ENCODE data around the gene PAGR1.
A peak's percentile ranks its signal among the peaks of the same experiment; 100 is the strongest.

DNA sequence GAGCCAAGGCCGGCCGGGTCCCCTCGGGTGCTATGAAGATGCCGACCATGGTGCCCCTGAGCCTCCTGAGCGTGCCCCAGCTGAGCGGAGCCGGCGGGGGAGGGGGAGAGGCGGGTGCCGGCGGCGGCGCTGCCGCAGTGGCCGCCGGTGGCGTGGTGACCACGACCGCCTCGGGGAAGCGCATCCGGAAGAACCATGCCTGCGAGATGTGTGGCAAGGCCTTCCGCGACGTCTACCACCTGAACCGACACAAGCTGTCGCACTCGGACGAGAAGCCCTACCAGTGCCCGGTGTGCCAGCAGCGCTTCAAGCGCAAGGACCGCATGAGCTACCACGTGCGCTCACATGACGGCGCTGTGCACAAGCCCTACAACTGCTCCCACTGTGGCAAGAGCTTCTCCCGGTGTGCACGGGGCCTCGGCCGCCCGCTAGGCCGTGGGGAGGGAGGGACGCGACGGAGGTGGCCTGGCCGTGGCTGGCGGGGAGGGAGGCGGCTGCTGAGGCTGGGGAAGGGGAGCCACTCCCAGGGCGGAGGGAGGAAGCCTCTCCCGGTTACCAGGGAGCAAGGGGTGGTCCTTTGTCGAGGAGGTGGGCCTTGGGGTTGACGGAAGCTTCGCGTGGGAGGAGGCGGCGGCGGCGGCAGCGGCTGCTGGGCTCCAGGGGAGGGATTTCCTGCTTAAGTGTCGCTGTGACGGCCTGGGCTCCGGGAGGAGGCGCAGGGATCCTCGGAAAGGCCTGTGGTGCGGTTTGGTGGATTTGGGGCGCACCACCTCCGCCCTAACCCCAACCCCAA is 8.3 kb upstream of the PAGR1 start:
- TF ChIP-seq POLR2A (IDR thresholded peaks at IDR 0.05), result peak; percentile 28
- peak in 2 of 4 donors; percentile 14 to 37 for TF ChIP-seq CTCF (IDR thresholded peaks at IDR 0.05)

Measured in right lobe of liver (tissue), 4 donors.